Fibroblast of lung (primary cell): ENCODE data around the gene ZC3H10.

Experiments used
- CTCF ChIP-seq, 2 donors: IDR thresholded peaks in 1 of 2; conservative IDR thresholded peaks in 1 of 2; 1 replicate in 1 of 2; 2 replicates in 1 of 2; pipeline ENCODE4 v1.5.1; 2011 to 2012; ENCODE audit warnings: low read length in 2 of 2, control low read depth in 1 of 2, inconsistent platforms in 1 of 2, low read depth in 1 of 2, mild to moderate bottlenecking in 1 of 2
- EZH2 ChIP-seq: IDR thresholded peaks from 2 replicates; pipeline ENCODE4 v1.5.1; 2012; ENCODE audit warnings: low read length, control low read depth, mild to moderate bottlenecking; ENCODE audit errors: missing control alignments

DNA sequence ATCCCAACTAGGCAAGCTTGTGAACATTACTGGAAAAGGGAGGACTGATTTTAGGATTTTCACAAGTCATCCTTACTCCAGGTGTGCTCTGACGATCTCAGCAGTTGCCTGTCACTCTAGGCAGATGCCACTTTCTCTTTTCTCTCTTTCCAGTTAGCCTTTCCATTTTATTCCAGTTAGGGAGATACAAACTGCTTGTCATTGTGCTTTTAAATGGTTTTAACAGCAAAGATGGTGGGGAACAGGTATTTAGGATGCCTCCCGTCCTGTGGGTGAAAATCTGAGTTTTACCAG, 12.5 kb upstream of the ZC3H10 start:
- TF ChIP-seq EZH2, result no peak
- TF ChIP-seq CTCF (conservative IDR thresholded peaks at IDR 0.05 in 1 of 2, IDR thresholded peaks at IDR 0.05 in 1 of 2; ENCODE audit: low read depth in 1 of 2, low read length in 2 of 2), result no peak
